ENCODE data around the gene GLOD5. TPM values are rescaled to one million over a fixed set of nuclear protein-coding genes. Genes with fewer than 3 reads are reported as not detected.
"Not testable (repeated sequence)": the region's sequence is repeated elsewhere in the genome, so short reads cannot be mapped to it uniquely, and the experiment has no call there.

Gene GLOD5
- total RNA-seq, 1 donor from 2014 or later: not detected

DNA sequence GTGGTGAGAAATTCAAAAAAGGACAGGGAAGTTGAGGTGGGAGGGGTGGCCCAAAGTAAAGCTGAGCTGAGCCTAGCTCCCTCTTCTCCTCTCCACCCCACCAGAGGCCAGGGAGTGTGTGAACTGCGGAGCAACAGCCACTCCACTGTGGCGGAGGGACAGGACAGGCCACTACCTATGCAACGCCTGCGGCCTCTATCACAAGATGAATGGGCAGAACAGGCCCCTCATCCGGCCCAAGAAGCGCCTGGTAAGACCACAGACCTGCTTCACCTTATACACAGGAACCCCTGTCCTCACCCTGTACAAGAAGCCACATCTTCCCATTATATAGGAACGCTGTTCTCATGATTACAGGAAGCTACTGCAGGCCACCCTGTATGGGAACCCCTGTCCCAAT lies 30.7 kb downstream of the GLOD5 start:
- no peak for DNase-seq (ENCODE audit: low read depth)

DNA sequence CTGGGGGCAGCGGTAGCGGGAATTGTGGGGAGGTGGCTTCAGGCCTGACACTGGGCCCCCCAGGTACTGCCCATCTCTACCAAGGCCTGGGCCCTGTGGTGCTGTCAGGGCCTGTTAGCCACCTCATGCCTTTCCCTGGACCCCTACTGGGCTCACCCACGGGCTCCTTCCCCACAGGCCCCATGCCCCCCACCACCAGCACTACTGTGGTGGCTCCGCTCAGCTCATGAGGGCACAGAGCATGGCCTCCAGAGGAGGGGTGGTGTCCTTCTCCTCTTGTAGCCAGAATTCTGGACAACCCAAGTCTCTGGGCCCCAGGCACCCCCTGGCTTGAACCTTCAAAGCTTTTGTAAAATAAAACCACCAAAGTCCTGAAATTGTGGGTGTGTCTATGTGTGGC lies 32.4 kb downstream of the GLOD5 start:
- no peak for DNase-seq (ENCODE audit: low read depth)

DNA sequence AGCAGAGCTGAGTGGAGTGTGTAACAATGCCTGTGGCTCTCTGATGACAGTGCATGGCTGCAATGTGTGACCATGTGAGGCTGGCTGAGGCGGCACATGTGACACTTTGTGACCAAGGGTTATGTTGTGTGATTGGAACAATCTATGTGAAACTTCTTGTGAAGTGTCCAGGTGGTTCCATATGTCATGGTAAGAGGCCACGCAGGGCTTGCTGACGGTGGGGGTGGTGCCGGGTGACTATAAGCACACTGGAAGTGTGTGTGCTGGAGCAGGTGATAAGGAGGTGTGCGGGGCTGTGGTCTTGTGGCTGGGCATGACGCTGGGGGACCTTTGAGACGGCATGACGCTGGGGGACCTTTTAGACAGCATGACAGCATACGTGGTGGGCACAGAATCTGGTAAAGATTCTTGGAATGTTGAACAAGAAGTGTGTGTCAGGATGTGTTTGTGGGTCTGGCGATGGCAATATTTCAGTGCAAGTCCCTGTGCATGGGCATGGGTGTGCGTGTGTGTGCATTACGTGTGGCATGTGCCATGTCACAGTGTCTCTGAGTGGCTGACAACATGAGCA lies 32.9 kb downstream of the GLOD5 start:
- no peak for DNase-seq (ENCODE audit: low read depth)

DNA sequence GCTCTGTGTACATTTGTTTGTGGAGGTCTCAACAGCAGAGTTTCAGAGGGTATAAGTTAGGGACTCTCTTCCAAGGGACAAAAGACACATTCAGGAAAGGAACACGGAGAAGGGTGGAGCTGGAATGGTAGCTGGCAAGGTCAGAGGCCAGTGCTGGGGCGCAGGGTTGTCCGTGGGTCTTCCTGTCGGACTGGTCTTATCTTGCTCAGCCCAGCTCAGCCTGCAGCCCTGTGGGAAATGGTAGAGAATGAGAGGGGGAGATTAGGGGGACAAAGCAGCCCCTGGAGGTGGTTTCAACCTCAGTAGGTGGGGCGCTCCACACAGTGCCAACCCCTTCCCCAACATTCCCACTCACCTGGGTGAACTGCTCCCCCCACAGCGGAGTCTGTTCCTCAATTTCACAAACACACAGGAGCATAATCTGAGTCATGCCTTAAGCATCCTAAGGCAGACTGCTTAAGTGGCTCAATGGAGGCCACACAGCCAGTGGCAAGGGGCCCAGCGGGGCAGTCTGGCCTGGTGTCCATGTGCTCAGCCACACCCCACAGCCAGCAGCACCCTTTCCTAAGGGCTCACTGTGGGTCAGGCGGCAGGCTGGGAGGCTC lies 33.5 kb downstream of the GLOD5 start:
- DNase-seq (ENCODE audit: low read depth): peak; percentile 39

DNA sequence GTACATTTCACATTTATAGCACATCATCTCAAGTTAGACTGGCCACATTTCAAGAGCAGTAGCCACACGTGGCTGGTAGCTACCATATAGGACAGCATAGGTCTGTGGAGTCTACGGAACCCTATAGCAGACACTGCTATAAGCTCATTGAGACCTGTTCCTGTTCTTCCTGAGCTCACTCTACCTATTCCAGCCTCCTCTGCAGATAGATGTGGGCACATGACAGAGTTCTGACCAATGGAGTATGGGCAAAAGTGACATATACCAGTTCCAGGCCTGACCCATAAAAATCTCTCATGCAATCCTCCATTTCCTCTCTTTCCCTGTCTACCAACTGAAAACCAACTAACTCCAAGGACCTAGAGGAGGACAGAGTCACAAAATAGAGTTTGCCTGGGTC lies 36.8 kb downstream of the GLOD5 start:
- no peak for DNase-seq (ENCODE audit: low read depth)

DNA sequence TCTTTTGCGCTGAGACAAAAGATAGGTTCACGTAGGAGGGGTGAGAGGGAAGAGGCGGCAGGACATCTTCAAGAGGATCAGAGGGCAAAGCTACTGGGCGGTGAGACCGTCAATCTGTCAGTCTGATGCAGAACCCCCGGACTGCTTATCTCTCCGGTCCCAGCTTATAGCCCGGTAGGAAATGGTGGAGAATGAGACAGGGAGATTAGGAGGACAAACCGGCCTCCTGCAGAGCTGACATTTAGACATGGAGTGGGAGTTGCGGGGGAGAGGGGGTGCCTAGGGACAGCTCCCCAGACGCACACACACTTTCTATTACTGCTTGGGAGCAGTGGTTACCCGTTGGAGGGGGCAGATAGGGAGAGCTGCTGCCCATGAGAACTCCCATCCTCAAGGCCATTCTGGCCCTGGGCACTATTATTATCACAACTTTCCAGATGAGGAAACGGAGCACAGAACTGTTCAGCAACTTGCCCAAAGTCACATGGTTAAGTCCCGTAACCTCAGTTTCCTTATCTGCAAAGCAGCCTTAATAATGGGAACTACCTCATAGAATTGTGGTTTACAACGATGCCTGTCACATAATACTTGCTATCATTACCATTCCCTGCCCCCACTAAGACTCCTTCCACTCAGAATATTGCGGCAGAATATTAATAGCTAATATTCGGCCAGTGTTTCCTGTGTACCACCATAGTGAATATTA lies 39.2 kb downstream of the GLOD5 start:
- DNase-seq (ENCODE audit: low read depth): no peak

DNA sequence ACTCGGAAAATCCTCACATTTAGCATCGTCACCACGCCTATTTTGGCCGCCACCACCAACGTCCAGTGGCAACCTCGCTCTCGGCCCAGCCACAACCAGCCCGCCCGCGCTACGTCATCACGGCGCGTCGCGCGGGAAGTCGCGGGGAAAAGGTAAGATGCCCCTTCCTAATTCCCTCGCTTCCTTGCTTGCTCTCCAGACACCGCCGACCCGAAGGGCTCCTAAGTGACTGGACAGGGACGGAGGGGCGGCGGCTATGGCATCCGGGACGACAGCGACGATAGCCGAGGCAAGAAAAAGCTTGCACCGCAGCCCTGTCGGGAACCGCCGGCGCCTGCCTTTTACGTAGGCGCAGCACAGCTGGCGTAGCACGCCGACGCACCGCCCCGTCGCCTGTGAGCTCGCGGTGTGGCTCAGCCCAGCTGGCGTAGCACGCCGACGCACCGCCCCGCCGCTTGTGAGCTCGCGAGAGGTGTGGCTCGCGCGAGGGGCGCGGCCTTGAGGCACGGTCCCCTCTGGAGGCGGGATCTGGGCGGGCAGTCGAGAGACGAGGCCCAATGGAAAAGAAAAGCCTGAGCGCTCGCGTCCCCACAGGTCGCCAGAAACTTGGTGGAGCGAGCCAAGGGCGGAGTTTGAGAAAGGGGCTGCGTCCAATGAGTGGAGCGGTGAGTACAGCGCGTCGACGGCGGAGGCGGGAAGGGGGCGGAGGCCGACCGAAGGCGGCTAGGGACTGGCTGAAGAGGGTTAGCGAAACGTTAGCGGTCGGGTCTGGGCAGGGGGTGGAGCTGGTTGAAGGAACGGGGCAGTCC lies 39.9 kb downstream of the GLOD5 start, which contains the start of gene HDAC6:
TSS of gene HDAC6 (plus strand) at position 788 of the 809 bp plus-strand sequence. CDS start 626 bp downstream, outside the sequence.
- DNase-seq (ENCODE audit: low read depth): peak; percentile 98

DNA sequence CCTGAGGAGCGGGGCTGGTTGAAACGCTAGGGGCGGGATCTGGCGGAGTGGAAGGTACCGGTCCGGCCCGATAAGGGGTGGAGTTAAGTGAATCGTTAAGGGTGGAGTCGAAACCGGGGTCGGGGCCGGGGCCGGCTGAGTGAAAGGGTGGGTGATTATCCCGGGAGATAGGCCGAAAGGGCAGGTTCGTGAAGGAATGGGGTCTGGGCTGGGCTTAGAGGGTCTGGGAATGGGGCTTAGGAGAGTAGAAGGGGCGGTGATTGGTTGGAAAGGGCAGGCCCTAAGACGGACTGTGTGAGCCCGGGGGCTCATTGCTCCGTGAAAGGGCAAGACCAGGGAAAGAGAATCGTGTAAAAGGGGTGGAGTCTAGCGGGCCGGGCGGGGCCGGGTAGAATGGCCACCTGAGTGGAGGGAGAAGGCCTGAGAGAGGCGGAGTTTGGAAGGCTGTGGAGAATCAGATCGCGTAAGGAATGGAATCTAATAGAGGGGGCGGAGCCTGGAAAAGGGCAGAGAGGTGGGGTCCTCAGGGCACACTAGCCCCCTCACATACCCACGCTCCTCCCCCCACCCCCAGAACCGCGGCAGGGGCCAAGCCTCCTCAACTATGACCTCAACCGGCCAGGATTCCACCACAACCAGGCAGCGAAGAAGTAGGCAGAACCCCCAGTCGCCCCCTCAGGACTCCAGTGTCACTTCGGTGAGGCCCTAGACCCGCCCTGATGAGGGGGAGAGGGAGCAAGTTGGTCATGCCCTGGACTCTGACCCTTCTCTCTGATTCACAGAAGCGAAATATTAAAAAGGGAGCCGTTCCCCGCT lies 40.8 kb downstream of the GLOD5 start:
- peak; percentile 70 for DNase-seq (ENCODE audit: low read depth)

DNA sequence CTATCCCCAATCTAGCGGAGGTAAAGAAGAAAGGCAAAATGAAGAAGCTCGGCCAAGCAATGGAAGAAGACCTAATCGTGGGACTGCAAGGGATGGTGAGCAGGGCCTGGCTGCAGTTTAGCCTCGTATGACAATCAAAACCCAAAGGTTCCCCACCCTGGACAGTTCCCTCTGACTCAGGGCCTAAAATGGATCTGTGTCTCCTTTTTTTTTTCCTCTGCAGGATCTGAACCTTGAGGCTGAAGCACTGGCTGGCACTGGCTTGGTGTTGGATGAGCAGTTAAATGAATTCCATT lies 41.3 kb downstream of the GLOD5 start:
- DNase-seq (ENCODE audit: low read depth): peak; percentile 29

DNA sequence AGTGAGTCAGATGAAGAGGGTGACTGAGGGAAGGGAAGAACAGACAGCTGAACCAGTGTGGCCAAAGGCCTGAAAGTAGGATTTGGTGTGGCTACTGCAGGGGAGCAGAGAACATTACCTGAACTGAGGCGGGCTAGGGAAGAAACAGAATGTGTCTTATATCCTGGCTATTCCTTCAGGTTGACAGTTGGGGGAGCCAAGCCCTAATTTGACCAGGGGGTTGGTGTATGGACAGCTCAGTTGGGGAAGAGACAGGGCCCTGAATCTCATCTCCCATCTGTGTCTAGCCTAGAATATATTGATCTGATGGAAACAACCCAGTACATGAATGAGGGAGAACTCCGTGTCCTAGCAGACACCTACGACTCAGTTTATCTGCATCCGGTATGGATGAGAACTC lies 44.5 kb downstream of the GLOD5 start:
- DNase-seq (ENCODE audit: low read depth): no peak

DNA sequence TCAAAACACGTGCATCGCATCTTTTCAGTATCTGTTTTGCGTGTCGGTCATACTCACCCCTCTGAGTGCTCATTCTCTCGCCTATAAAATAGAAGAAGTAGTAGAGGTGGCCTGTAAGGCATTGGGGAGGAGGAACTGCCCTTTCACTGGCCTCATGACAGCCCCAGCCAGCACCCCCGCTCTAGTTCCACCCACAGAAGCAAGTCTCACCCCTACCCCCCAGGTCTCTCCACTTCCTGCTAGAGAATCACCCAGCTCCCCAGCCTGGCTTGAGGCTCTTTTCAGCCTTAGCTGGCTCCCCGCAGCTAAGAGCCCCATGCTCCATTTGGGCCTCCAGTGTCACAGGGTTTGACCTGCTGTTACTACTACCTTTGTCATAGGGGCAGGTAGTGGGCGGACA lies 52.1 kb downstream of the GLOD5 start:
- DNase-seq (ENCODE audit: low read depth): no peak

DNA sequence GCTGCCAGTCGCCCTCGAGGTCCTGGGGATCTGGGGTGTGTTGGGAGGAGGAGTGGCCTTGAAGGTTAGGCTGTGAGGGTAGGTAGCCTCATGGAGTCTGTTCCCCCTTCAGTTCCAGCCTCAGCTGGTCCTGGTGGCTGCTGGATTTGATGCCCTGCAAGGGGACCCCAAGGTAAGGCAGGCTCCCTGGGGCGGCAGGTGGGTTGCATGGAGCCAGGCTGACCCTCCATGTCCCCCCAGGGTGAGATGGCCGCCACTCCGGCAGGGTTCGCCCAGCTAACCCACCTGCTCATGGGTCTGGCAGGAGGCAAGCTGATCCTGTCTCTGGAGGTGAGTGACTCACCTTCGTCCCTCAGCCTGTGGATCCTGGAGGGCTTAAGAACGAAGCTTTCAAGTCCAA lies 53.2 kb downstream of the GLOD5 start:
- DNase-seq (ENCODE audit: low read depth): no peak

DNA sequence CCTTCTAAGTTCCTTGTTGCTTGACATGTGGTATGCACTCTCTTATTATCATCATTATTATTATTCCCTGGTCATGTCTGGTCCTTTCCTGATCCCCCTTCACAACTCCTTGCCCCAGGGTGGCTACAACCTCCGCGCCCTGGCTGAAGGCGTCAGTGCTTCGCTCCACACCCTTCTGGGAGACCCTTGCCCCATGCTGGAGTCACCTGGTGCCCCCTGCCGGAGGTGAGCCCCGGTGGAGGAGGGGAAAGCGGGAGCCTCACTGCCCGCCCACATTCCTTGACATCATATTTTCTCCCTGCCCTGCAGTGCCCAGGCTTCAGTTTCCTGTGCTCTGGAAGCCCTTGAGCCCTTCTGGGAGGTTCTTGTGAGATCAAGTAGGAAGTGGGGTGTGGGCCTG lies 53.7 kb downstream of the GLOD5 start:
- DNase-seq (ENCODE audit: low read depth): no peak

DNA sequence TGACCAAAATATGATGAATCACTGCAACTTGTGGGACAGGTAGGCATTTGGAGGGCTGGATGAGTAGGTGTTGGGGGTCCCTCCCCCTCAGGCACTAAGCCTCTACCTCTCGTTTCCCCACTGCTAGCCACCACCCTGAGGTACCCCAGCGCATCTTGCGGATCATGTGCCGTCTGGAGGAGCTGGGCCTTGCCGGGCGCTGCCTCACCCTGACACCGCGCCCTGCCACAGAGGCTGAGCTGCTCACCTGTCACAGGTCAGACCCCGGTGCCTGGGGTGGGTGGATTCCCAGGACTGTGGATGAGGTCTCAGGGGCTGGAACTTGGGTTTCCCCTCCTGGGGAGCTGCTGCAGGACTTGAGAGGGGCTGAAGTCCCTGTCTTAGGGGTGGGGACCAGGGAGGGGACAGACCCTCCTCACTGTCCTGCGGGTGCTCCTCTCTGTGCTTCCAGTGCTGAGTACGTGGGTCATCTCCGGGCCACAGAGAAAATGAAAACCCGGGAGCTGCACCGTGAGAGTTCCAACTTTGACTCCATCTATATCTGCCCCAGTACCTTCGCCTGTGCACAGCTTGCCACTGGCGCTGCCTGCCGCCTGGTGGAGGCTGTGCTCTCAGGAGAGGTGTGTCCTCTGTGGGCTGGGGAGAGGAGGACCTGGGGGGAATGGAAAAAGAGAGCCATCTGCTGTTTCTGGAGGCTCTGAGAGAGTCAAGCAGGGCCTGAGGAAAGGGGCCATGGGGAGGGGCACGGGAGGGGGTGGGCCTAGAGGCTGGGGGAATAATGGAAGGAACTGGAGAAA lies 54.7 kb downstream of the GLOD5 start:
- no peak for DNase-seq (ENCODE audit: low read depth)

DNA sequence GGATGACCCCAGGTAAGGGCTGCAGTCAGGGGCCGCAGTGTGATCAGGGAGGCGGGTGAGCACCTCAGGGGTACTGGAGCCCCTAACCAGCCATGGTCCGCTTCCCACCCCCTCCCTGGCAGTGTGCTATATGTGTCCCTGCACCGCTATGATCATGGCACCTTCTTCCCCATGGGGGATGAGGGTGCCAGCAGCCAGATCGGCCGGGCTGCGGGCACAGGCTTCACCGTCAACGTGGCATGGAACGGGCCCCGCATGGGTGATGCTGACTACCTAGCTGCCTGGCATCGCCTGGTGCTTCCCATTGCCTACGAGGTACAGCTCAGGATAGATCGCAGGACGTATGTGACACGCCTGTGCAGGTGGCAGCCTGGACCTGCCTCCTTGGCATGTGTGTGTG lies 56.6 kb downstream of the GLOD5 start:
- DNase-seq (ENCODE audit: low read depth): no peak

DNA sequence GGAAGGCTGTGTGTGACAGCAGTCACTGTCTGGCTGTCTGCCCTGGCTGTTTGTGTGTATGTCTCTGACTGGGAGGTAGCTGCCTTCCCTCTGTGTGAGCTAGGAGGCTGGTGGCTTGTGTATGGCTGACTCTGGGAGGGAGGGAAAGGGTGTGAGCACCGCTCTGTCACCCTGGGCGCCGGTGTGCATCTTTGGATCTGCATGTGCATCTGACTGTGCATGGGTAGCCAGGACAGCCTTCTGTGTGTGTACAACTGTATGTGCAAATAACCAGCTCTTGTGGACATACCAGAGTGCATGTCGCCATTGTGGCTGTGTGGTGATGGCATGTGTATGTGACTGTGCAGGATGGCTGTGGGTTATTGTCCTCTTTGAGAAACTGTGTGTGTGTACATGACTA lies 57.3 kb downstream of the GLOD5 start:
- DNase-seq (ENCODE audit: low read depth): no peak

DNA sequence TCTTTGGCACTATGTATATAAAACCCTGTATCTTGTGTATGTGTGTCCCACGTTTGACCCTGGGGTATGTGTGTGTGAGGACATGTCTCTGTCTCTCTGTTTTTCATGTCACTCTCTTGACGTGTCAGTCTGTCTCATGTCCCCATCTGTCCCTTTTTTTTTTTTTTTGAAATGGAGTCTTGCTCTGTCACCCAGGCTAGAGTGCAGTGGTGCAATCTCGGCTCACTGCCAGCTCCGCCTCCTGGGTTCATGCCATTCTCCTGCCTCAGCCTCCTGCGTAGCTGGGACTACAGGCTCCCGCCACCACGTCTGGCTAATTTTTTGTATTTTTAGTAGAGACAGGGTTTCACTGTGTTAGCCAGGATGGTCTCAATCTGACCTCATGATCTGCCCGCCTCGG lies 57.8 kb downstream of the GLOD5 start:
- not testable (repeated sequence) for DNase-seq (ENCODE audit: low read depth)

DNA sequence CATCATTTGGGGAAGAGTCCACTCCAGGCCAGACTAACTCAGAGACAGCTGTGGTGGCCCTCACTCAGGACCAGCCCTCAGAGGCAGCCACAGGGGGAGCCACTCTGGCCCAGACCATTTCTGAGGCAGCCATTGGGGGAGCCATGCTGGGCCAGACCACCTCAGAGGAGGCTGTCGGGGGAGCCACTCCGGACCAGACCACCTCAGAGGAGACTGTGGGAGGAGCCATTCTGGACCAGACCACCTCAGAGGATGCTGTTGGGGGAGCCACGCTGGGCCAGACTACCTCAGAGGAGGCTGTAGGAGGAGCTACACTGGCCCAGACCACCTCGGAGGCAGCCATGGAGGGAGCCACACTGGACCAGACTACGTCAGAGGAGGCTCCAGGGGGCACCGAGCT lies 61.5 kb downstream of the GLOD5 start:
- DNase-seq (ENCODE audit: low read depth): no peak
